Keratinocyte (primary cell): ENCODE measurements around the gene MCRIP2. TPM values are rescaled to one million over a fixed set of nuclear protein-coding genes. Genes with fewer than 3 reads are reported as not detected.

Source experiments
- DNase-seq: peaks from one replicate; pipeline ENCODE4 v3.0.0-alpha.2; 2011; ENCODE audit warnings: low read depth, missing footprints, low spot score
- FAIRE-seq: peaks from 2 replicates; lab custom pipeline; 2011; peaks lifted over from hg19 to GRCh38; lab: Jason Lieb, UNC
- H2AFZ ChIP-seq: 2 replicates; pipeline ENCODE4 v1.6.0; 2012; ENCODE audit warnings: low read length, control low read depth, inconsistent platforms; ENCODE audit not compliant: control insufficient read depth
- H3K27ac ChIP-seq: 2 replicates; pipeline ENCODE4 v1.5.1; 2011; ENCODE audit warnings: low read length; ENCODE audit not compliant: control insufficient read depth, insufficient read depth
- H3K27me3 ChIP-seq: 3 replicates; pipeline ENCODE4 v1.6.0; 2011; ENCODE audit warnings: low read length; ENCODE audit not compliant: control insufficient read depth, insufficient read depth; ENCODE audit errors: extremely low read depth
- H3K36me3 ChIP-seq, 2 experiments: 2 replicates in 1 of 2; 3 replicates in 1 of 2; pipeline ENCODE4 v1.5.1; 2011; ENCODE audit warnings: low read length in 2 of 2, mild to moderate bottlenecking in 1 of 2; ENCODE audit not compliant: control insufficient read depth in 2 of 2, insufficient read depth in 2 of 2; ENCODE audit errors: extremely low read depth in 1 of 2
- H3K4me1 ChIP-seq: 3 replicates; pipeline ENCODE4 v1.5.1; 2011; ENCODE audit warnings: low read length; ENCODE audit not compliant: control insufficient read depth, insufficient read depth; ENCODE audit errors: extremely low read depth
- H3K4me2 ChIP-seq: 3 replicates; pipeline ENCODE4 v1.6.0; 2011; ENCODE audit warnings: low read depth, low read length; ENCODE audit not compliant: control insufficient read depth, insufficient read depth; ENCODE audit errors: extremely low read depth
- H3K4me3 ChIP-seq, 3 experiments: fragments of 200-600 bp in 1 of 3; sonication (generic) in 1 of 3; 2 replicates in 2 of 3; 3 replicates in 1 of 3; pipeline ENCODE4 v1.5.1; 2011 to 2016; ENCODE audit warnings: low read length in 3 of 3, mild to moderate bottlenecking in 3 of 3, control low read depth in 2 of 3, inconsistent platforms in 1 of 3, low read depth in 1 of 3, mixed read lengths in 1 of 3, mixed run types in 1 of 3, moderate library complexity in 1 of 3; ENCODE audit not compliant: control insufficient read depth in 2 of 3, insufficient read depth in 2 of 3; ENCODE audit errors: extremely low read depth in 1 of 3
- H3K79me2 ChIP-seq: 2 replicates; pipeline ENCODE4 v1.6.0; 2012; ENCODE audit warnings: low read length; ENCODE audit not compliant: control insufficient read depth, insufficient read depth
- H3K9ac ChIP-seq: 3 replicates; pipeline ENCODE4 v1.6.0; 2011; ENCODE audit warnings: low read length; ENCODE audit not compliant: control insufficient read depth, insufficient read depth; ENCODE audit errors: extremely low read depth
- H3K9me1 ChIP-seq: 3 replicates; pipeline ENCODE4 v1.6.0; 2011; ENCODE audit warnings: low read length; ENCODE audit not compliant: control insufficient read depth, insufficient read depth; ENCODE audit errors: extremely low read depth
- H3K9me3 ChIP-seq: 2 replicates; pipeline ENCODE4 v1.5.1; 2012; ENCODE audit warnings: low read depth, low read length; ENCODE audit not compliant: control insufficient read depth
- H4K20me1 ChIP-seq: 3 replicates; pipeline ENCODE4 v1.6.0; 2011; ENCODE audit warnings: low read length; ENCODE audit not compliant: control insufficient read depth, insufficient read depth; ENCODE audit errors: extremely low read depth
- EZH2 ChIP-seq: IDR thresholded peaks from one replicate; pipeline ENCODE4 v1.6.1; 2012; ENCODE audit warnings: inconsistent platforms, mild to moderate bottlenecking, low read length, moderate library complexity
- dilution Hi-C: fragments of 300-500 bp; cut with MboI; formaldehyde crosslinking; loops from one replicate; pipeline ENCODE4 v1.7.0; 2020; ENCODE audit warnings: low sequenced_read_pairs; ENCODE audit not compliant: extremely low pct_ligation_motif_present
- polyA plus RNA-seq, 5 experiments: library from polyadenylated mRNA; depleted of rRNA in 3 of 5; stranded (reverse) in 3 of 5; stranded (forward) in 1 of 5; unstranded in 1 of 5; fragments of >200 nt; gene quantifications; 1 replicate in 1 of 5; 2 replicates in 3 of 5; 3 replicates in 1 of 5; pipeline versions ENCODE4 v1.2.1 to v1.2.3, GENCODE V29; 2011 to 2012; ENCODE audit warnings: missing spikeins in 2 of 5, low read depth in 1 of 5, low replicate concordance in 1 of 5
- TF ChIP-seq, protein P1 (sequence below), 3 experiments: IDR thresholded peaks in 1 of 3; conservative IDR thresholded peaks in 1 of 3; optimal IDR thresholded peaks in 1 of 3; 2 replicates in 2 of 3; 3 replicates in 1 of 3; pipeline versions ENCODE3 to v1.5.1; 2011; ENCODE audit warnings: low read length in 3 of 3, mild to moderate bottlenecking in 3 of 3, moderate library complexity in 2 of 3, control low read depth in 1 of 3, inconsistent platforms in 1 of 3; ENCODE audit not compliant: insufficient read depth in 2 of 3; ENCODE audit errors: extremely low read depth in 1 of 3

Gene MCRIP2
- polyA plus RNA-seq, 1 donor (not counting 4 experiments of a cell fraction or from before 2014, with no cell fraction given) = 8.1 TPM

DNA sequence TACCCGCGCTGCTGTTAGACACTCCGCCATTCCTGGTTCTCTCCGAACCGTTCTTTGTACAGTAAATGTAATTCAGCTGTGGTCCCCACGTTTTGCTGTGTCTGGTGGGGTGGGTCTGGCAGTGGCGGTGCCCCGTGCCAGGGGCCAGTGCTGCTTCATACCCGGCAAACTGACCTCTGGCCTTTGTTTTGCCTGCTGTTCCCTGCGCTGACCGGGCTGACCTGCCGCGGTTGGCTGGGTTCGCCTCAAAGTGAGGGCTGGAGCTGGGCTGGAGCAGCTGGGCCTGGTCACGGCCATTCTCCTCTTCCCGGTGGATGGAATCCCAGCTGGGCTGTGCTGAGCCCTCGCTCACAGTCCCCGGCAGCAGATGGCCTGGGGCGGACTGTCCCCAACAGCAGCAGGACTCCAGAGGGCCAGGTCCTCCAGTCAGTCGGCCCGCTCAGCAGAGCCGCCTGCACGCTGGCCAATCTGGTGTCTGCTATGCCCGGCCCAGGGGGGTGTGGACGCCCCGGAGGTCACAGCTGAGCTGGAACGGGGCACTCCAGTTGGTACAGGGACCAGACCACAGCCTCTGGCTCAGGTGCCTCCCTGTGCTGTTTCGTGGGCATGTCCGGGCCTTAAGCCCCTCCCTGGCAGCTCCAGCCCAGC lies 12.3 kb upstream of the MCRIP2 start:
- DNase-seq = no peak

DNA sequence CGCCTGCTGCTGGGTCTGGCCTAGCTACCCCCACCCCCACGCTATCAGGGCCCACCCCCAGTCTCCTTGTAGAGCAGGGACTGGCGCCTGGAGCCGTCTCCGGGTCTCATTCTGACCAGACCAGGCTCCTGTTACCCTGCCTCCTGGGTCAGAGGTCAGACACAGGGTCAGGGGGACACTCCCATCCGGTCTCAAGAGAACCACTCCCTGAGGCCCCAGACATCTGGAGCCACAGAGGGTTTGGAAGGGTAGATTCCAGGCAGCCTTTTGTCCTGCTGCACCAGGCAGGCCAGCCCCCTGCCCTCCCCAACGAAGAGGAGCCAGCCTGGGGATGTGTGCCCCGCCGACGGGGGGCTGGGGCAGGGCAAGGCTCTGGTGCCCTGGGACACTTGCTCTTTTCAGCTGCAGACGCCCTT lies 11.8 kb upstream of the MCRIP2 start:
- peaks cover 4 to 13% of the 10 kb centered on the region in 2 experiments for H3K36me3 ChIP-seq
- no peak for DNase-seq
- H3K27ac ChIP-seq = no peak overlapping the region
- no peaks in the 10 kb centered on the region for H3K9me3 ChIP-seq
- H3K79me2 ChIP-seq = peaks cover 2% of the 10 kb centered on the region
- FAIRE-seq = no peak
- H3K4me3 ChIP-seq = no peak overlapping the region
- H3K4me2 ChIP-seq = no peak overlapping the region
- no peaks in the 10 kb centered on the region for H3K27me3 ChIP-seq
- dilution Hi-C loops = no loop called here
- H2AFZ ChIP-seq = no peak overlapping the region
- no peak for TF ChIP-seq EZH2
- TF ChIP-seq, protein P1, sequence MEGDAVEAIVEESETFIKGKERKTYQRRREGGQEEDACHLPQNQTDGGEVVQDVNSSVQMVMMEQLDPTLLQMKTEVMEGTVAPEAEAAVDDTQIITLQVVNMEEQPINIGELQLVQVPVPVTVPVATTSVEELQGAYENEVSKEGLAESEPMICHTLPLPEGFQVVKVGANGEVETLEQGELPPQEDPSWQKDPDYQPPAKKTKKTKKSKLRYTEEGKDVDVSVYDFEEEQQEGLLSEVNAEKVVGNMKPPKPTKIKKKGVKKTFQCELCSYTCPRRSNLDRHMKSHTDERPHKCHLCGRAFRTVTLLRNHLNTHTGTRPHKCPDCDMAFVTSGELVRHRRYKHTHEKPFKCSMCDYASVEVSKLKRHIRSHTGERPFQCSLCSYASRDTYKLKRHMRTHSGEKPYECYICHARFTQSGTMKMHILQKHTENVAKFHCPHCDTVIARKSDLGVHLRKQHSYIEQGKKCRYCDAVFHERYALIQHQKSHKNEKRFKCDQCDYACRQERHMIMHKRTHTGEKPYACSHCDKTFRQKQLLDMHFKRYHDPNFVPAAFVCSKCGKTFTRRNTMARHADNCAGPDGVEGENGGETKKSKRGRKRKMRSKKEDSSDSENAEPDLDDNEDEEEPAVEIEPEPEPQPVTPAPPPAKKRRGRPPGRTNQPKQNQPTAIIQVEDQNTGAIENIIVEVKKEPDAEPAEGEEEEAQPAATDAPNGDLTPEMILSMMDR (optimal IDR thresholded peaks at IDR 0.05 in 1 of 3, IDR thresholded peaks at IDR 0.05 in 1 of 3, conservative IDR thresholded peaks at IDR 0.05 in 1 of 3; ENCODE audit: extremely low read depth in 1 of 3, insufficient read depth in 2 of 3, low read length in 3 of 3) = no peak
- no peaks in the 10 kb centered on the region for H4K20me1 ChIP-seq
- H3K9me1 ChIP-seq = no peaks in the 10 kb centered on the region
- no peak overlapping the region for H3K9ac ChIP-seq
- peaks cover 12% of the 10 kb centered on the region for H3K4me1 ChIP-seq

More for the DNA sequence above, 12.3 kb upstream of the MCRIP2 start:
- Histone ChIP-seq H3K79me2 (no peaks in the 10 kb centered on the region), H3K9me3 (no peaks in the 10 kb centered on the region), H3K4me2 (no peak overlapping the region), H3K9ac (no peak overlapping the region), H3K27me3 (no peaks in the 10 kb centered on the region), H3K36me3 (peaks cover 4 to 13% of the 10 kb centered on the region in 2 experiments), H4K20me1 (no peaks in the 10 kb centered on the region), H3K9me1 (no peaks in the 10 kb centered on the region), H3K4me1 (peaks cover 12% of the 10 kb centered on the region), H2AFZ (no peak overlapping the region), H3K4me3 (no peak overlapping the region), H3K27ac (no peak overlapping the region)
- dilution Hi-C loops = no loop called here
- FAIRE-seq = no peak
- TF ChIP-seq, protein P1 (optimal IDR thresholded peaks at IDR 0.05 in 1 of 3, IDR thresholded peaks at IDR 0.05 in 1 of 3, conservative IDR thresholded peaks at IDR 0.05 in 1 of 3; ENCODE audit: extremely low read depth in 1 of 3, insufficient read depth in 2 of 3, low read length in 3 of 3) = no peak
- TF ChIP-seq EZH2 = no peak
